HEK293 (cell line): ENCODE data around the gene GAL.

Source experiments
- CTCF ChIA-PET: fragments of 350-600 bp; formaldehyde crosslinking; extraction: SDS; loops from one replicate; lab custom pipeline; 2021; ENCODE audit warnings: antibody characterized with exemption; lab: Yijun Ruan, JAX
- POLR2A ChIA-PET: fragments of 300-600 bp; formaldehyde crosslinking; extraction: SDS; loops from one replicate; lab custom pipeline; 2020; ENCODE audit warnings: antibody characterized with exemption, inconsistent platforms; lab: Yijun Ruan, JAX
- H3K27ac ChIP-seq: fragments of 200-500 bp; sonication (Bioruptor generic); 2 replicates; pipeline ENCODE4 v1.5.1; 2014; ENCODE audit warnings: low read depth, low read length, control low read depth, inconsistent platforms; ENCODE audit errors: extremely low read depth
- H3K36me3 ChIP-seq, 2 experiments: fragments of 200-500 bp in 1 of 2; sonication (Bioruptor generic) in 1 of 2; 1 replicate in 1 of 2; 2 replicates in 1 of 2; pipeline ENCODE4 v1.5.1; 2014 to 2017; ENCODE audit warnings: inconsistent platforms in 2 of 2, low read length in 2 of 2; ENCODE audit not compliant: control insufficient read depth in 2 of 2, insufficient read depth in 1 of 2
- H3K4me1 ChIP-seq: fragments of 200-500 bp; sonication (Bioruptor generic); 2 replicates; pipeline ENCODE4 v1.5.1; 2014; ENCODE audit warnings: mild to moderate bottlenecking, low read length, inconsistent platforms; ENCODE audit not compliant: control insufficient read depth, insufficient read depth
- H3K4me3 ChIP-seq: 2 replicates; pipeline ENCODE4 v1.5.1; 2011; ENCODE audit warnings: low read depth, mild to moderate bottlenecking, control low read depth, low read length, moderate library complexity
- H3K9me3 ChIP-seq: fragments of 200-500 bp; sonication (Bioruptor generic); 2 replicates; pipeline ENCODE4 v1.5.1; 2014; ENCODE audit warnings: low read depth, low read length, inconsistent platforms; ENCODE audit not compliant: control insufficient read depth, insufficient read depth
- EGR2 ChIP-seq: fragments of 450-650 bp; formaldehyde crosslinking; IDR thresholded peaks from 2 replicates; pipeline ENCODE4 v1.5.1; 2016; ENCODE audit warnings: low read depth, missing biosample characterization, missing genetic modification characterization
- GLIS1 ChIP-seq: fragments of 450-650 bp; formaldehyde crosslinking; IDR thresholded peaks from 2 replicates; pipeline ENCODE4 v1.5.1; 2016; ENCODE audit warnings: missing biosample characterization, missing genetic modification characterization
- PRDM4 ChIP-seq: fragments of 450-650 bp; formaldehyde crosslinking; IDR thresholded peaks from 2 replicates; pipeline ENCODE4 v1.5.1; 2017; ENCODE audit warnings: missing biosample characterization, missing genetic modification characterization
- SP2 ChIP-seq: fragments of 450-650 bp; formaldehyde crosslinking; IDR thresholded peaks from 2 replicates; pipeline ENCODE4 v1.5.1; 2016; ENCODE audit warnings: missing biosample characterization, missing genetic modification characterization
- ZFHX2 ChIP-seq: fragments of 450-650 bp; formaldehyde crosslinking; conservative IDR thresholded peaks from 2 replicates; pipeline ENCODE4 v1.5.1; 2016; ENCODE audit warnings: missing biosample characterization, missing genetic modification characterization
- ZFP41 ChIP-seq: fragments of 450-650 bp; formaldehyde crosslinking; IDR thresholded peaks from 2 replicates; pipeline ENCODE4 v1.5.1; 2016; ENCODE audit warnings: missing biosample characterization, missing genetic modification characterization, borderline replicate concordance
- ZNF146 ChIP-seq: fragments of 450-650 bp; formaldehyde crosslinking; IDR thresholded peaks from 2 replicates; pipeline ENCODE4 v1.5.1; 2016; ENCODE audit warnings: missing biosample characterization, missing genetic modification characterization
- ZNF169 ChIP-seq: fragments of 450-650 bp; formaldehyde crosslinking; IDR thresholded peaks from 2 replicates; pipeline ENCODE4 v1.5.1; 2016; ENCODE audit warnings: missing biosample characterization, missing genetic modification characterization
- ZNF24 ChIP-seq: fragments of 450-650 bp; formaldehyde crosslinking; IDR thresholded peaks from 2 replicates; pipeline ENCODE4 v1.5.1; 2016; ENCODE audit warnings: missing biosample characterization, missing genetic modification characterization
- ZNF555 ChIP-seq: fragments of 450-650 bp; formaldehyde crosslinking; conservative IDR thresholded peaks from 2 replicates; pipeline ENCODE4 v1.5.1; 2017; ENCODE audit warnings: missing biosample characterization, mild to moderate bottlenecking, missing genetic modification characterization, inconsistent platforms
- ZNF624 ChIP-seq: fragments of 450-650 bp; formaldehyde crosslinking; IDR thresholded peaks from 2 replicates; pipeline ENCODE4 v1.5.1; 2017; ENCODE audit warnings: missing biosample characterization, missing genetic modification characterization
- TF ChIP-seq, protein P1 (sequence below): fragments of 450-650 bp; formaldehyde crosslinking; IDR thresholded peaks from 2 replicates; pipeline ENCODE4 v1.5.1; 2017; ENCODE audit warnings: missing biosample characterization, missing genetic modification characterization
- TF ChIP-seq, protein P2 (sequence below): fragments of 450-650 bp; formaldehyde crosslinking; IDR thresholded peaks from 2 replicates; pipeline ENCODE4 v1.5.1; 2017; ENCODE audit warnings: missing biosample characterization, missing genetic modification characterization

Gene GAL

GRCh38 chr11:68669301-68670090 is 14.8 kb upstream of the GAL start (continued):
- TF ChIP-seq EGR2 (tag by site-specific recombination) (no peak), SP2 (tag by site-specific recombination) (no peak), ZNF555 (no peak), ZNF24 (tag by site-specific recombination) (no peak), ZNF146 (tag by site-specific recombination) (no peak), PRDM4 (tag by site-specific recombination) (no peak), ZNF624 (tag by site-specific recombination) (no peak), ZFP41 (tag by site-specific recombination) (no peak)
- TF ChIP-seq, protein P1, sequence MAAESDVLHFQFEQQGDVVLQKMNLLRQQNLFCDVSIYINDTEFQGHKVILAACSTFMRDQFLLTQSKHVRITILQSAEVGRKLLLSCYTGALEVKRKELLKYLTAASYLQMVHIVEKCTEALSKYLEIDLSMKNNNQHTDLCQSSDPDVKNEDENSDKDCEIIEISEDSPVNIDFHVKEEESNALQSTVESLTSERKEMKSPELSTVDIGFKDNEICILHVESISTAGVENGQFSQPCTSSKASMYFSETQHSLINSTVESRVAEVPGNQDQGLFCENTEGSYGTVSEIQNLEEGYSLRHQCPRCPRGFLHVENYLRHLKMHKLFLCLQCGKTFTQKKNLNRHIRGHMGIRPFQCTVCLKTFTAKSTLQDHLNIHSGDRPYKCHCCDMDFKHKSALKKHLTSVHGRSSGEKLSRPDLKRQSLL, result no peak
- TF ChIP-seq, protein P2, sequence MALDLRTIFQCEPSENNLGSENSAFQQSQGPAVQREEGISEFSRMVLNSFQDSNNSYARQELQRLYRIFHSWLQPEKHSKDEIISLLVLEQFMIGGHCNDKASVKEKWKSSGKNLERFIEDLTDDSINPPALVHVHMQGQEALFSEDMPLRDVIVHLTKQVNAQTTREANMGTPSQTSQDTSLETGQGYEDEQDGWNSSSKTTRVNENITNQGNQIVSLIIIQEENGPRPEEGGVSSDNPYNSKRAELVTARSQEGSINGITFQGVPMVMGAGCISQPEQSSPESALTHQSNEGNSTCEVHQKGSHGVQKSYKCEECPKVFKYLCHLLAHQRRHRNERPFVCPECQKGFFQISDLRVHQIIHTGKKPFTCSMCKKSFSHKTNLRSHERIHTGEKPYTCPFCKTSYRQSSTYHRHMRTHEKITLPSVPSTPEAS (tag by site-specific recombination), result no peak

GRCh38 chr11:68670208-68670992 is 13.9 kb upstream of the GAL start:
- Histone ChIP-seq H3K4me1 (no peaks in the 10 kb centered on the region), H3K4me3 (no peak overlapping the region), H3K9me3 (no peaks in the 10 kb centered on the region), H3K27ac (no peak overlapping the region), H3K36me3 (no peaks in the 10 kb centered on the region)
- CTCF ChIA-PET, result no interaction called here
- TF ChIP-seq ZNF169 (tag by site-specific recombination), result no peak
- POLR2A ChIA-PET, result no interaction called here

GRCh38 chr11:68673306-68673945 is 10.9 kb upstream of the GAL start:
- no peak for TF ChIP-seq ZFHX2
- TF ChIP-seq GLIS1 (tag by site-specific recombination), result peak; percentile 19; the same call in 1 of the 2 replicates
- CTCF ChIA-PET, result interaction anchor here (1.2 kb wide), 1 partner anchor 195 kb away, joined by 4 read pairs; no protein-coding TSS in a partner anchor

More at GRCh38 chr11:68673306-68673945, 10.9 kb upstream of the GAL start:
- no peak overlapping the region for H3K4me3 ChIP-seq
- POLR2A ChIA-PET, result no interaction called here
- H3K27ac ChIP-seq, result no peak overlapping the region
- no peaks in the 10 kb centered on the region for H3K36me3 ChIP-seq
- H3K4me1 ChIP-seq, result peaks cover 3% of the 10 kb centered on the region; the same call in 1 of the 2 replicates
- H3K9me3 ChIP-seq, result no peaks in the 10 kb centered on the region
